Measurements from ENCODE around the gene CHKB.
"Not testable (repeated sequence)": the region's sequence is repeated elsewhere in the genome, so short reads cannot be mapped to it uniquely, and the experiment has no call there.

The CHKB gene

DNA sequence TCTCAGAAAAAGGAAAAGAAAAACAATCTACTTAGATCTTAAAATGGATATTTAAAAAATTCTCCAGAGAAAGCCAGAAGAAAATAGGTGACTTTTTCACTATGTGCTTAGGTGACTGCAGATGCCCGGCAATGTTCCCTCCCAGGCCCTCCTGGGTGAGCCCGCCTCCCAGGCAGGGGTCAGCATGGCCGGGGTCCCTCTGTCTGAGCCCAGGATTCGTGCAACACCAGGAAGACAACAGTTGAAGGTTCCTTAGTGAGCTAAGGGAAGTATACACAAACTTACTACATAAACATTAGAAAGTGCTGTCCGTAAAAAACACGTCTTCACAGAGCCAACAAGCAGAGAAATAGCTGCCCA is 29.5 kb upstream of the CHKB start:
- no peak for DNase-seq

DNA sequence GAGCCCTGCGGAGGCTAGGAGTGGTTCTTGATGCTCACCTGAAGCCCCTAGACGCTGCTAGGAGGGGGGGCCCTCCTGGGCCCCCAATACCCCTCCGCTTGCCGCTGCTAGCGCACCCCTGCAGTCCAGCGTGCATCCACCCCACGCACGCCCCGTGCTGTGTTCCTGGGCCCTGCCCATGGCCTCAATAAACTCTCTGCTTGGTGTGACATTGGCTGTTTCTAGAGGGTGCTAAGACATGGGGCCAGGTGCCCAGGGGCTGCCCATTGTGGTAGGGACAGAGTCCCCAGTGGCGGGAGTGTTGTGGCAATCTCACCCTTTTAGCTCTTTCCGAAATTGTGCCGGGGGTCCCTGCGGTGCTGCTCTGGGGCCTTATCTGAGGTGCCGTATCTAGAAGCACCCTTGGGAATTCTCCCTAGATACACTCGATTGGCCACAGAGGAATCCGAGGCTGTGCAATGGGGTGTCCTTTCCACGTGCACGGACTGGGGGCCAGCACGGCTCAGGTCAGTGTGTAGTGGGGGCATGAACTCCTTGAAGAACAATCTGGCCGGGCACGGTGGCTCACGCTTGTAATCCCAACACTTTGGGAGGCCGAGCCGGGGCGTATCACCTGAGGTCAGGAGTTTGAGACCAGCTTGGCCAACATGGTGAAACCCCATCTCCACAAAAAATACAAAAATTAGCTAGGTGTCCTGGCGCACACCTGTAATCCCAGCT is 28.9 kb upstream of the CHKB start:
- DNase-seq, result no peak

DNA sequence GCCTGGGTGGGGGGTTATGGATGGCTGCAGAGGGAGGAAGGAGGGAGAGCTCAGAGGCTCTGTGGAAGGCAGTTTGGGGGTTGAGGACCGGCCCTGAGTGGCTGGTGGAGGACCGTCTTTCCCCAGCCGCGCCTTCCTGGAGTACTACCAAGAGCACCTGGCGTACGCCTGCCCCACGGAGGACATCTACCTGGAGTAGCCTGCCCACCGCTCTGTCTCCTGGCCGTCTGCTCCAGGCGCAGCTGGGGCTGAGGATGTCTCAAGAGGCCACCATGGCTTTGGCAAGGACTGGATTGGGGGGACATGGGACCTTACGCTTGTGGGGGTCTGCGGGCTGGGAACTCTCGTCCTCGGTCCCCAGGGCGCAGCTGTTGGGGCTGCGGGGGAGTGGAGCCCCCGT is 27.9 kb upstream of the CHKB start:
- no peak for DNase-seq

DNA sequence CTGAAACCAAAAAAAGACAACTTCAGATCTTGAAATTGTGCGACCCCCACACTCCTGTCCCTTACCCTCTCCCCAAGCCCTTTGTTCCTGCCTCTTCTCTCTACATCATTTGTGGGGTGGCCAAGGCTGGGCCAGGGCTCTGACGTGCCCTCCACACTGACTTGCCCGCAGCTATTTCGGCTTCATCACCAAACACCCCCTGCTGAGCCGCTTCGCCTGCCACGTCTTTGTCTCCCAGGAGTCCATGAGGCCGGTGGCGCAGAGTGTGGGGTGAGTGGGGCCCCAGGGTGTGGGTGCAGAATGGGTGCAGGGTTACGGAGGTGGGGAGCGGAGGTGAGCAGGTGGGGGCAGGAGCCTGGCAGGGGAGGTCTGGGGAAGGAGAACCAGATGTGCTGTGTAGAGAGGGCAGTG is 27.4 kb upstream of the CHKB start:
- no peak for DNase-seq

DNA sequence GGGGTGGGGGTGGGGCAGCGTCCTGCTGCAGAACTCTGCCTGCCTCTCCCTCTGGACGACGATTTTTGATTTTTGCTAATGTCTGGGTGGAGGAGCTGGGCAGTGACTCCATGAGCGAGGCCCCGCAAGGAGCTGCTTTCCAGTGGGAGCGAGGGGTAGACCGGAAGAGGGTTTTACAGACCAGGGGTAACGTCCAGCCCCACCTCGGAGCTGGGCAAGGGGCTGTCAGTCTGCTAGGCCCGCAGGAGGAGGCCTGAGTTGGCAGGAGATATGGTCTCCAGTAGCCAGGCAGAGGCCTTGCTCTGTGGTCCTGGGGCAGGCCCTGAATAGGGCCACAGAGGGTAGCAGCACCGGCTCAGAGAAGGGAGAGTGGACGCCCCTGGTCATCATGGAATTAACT is 26.9 kb upstream of the CHKB start:
- DNase-seq, result no peak

DNA sequence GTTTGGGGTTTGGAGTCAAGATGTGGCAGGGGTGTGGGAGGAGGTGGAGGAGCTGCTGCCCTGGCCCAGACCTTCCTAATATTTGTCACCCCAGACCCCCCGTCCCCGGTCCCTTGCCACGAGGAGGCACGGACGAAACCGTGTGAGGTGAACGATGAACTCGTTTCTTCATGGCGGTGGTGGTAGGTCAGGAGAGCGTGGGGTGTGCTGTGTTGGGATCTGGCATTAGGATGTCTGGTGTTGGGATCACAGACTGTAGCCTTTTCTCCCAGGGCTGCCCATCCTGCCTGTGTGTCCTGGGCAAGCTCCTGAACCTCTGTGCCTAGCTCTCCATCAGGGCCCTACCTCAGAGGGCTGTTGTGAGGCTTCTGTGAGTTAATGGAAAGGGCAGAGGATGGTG is 26.3 kb upstream of the CHKB start:
- DNase-seq, result no peak

DNA sequence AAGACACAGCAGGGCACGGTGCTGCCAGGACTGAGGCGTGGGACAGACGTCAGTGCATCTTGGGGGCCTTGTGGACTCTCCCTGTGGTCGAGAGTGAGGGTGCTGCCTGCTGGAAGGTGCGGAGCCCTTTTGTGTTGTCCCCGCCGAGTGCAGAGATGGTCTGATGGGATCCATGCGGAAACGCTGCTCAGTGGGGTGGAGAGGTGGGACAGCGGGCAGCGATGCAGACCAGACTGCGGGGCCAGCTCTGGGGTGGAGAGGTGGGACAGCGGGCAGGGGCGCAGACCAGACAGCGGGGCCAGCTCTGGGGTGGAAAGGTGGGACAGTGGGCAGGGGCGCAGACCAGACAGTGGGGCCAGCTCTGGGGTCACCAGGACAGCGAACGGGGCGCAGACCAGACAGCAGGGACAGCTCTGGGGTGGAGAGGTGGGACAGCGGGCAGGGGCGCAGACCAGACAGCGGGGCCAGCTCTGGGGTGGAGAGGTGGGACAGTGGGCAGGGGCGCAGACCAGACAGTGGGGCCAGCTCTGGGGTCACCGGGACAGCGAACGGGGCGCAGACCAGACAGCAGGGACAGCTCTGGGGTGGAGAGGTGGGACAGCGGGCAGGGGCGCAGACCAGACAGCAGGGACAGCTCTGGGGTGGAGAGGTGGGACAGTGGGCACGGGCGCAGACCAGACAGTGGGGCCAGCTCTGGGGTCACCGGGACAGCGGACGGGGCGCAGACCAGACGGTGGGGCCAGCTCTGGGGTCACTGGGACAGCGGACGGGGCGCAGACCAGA is 25.6 kb upstream of the CHKB start:
- DNase-seq, result not testable (repeated sequence)

DNA sequence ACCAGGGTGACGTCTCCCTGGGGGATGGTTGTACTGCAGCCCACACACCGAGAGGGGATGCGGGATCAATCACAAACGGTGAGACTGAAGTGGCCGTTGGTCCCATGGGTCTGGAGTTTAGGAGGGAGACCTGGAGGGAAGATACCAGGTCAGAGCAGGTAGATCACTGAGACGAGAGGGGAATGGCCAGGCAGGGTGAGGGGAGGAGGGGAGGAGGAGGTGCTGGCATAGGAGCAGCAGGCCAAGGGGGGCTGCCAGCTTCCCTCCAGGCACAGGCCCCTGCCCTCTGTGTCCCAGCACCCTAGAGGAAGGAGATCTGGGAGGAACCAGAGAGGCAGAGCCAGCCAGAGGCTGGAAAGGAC is 25.0 kb upstream of the CHKB start:
- no peak for DNase-seq

DNA sequence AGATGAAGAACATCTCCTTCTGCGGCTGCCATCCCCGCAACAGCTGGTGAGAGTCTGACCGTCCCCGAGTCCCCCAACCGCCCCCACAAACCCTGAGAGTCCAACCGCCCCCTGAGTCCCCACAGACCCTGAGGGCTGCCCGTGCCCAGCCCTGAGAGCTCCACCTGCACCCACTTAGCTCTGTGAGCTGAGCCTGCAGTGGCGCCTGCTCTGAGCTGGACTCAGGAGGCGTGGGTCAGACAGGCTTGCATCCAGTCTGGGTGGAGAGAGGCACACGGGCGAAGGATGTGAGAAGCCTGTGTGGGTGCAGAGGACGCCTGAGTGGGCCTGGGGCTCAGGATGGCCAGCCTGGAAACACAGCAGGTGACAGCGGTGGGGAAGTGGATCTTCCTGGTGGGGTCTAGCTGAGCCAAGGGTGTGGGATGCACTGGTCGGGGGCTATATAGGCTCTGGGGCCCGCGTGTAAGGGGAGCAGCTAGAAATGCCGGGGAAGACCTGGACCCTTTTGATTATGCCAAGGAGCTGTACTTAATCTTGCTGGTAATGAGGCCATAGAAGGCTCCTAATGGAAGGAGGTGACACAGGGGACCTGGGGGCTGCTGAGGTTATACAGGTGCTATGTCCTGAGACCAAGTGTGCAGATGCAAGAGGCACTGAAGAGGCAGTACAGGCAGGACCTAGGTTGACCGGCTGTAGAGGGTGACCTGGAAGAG is 24.5 kb upstream of the CHKB start:
- DNase-seq, result no peak

DNA sequence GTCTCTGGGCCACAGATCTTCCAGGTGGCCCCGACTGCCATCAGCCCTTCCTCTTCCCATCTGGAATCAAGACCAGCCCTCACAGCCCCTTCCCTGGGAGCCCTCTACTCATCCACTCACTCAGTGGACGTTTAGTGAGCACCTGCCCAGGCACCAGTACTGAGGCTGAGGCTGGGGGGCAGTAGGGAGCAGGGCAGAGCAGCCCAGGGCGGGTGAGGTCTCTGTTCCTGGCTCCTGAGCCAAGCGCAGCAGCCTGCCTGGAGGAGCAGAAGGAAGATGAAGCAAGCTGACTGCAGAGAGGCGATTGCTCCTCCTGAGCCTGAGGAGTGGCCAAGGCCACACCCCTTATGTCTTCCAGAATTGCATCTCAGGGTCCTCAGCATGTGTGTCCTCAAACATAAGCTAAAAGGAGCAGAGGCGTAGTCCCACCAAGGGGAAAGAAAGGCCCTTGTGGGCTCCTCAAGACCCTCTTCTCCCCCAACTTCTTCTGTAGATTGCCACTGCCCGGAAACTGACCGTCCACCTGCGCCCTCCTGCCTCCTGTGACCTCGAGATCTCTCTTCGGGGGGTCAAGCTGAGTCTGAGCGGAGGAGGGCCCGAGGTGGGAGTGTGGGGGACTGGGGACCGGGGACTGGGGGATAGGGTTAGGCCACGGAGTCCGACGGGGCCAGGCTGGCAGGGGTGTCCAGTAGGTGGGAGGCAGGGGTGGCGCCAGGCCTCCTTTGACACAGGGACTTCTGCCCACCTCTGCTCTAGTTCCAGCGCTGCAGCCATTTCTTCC is 23.7 kb upstream of the CHKB start:
- no peak for DNase-seq

DNA sequence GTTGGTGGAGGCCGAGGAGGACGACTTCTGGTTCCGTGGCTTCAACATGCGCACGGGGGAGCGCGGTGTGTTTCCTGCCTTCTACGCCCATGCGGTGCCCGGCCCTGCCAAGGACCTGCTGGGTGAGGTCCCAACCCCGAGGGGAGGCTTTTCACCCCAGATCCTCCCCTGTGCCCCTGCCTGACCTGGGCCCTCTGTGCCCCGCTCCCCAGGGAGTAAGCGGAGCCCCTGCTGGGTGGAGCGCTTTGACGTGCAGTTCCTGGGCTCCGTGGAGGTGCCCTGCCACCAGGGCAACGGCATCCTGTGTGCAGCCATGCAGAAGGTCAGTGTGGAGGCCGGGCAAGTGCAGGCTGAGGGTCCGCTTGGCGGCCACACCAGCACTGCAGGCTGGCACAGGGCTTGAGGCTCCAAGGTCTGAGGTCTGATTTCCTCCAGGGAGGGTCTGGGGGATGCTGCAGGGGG is 23.0 kb upstream of the CHKB start:
- no peak for DNase-seq

DNA sequence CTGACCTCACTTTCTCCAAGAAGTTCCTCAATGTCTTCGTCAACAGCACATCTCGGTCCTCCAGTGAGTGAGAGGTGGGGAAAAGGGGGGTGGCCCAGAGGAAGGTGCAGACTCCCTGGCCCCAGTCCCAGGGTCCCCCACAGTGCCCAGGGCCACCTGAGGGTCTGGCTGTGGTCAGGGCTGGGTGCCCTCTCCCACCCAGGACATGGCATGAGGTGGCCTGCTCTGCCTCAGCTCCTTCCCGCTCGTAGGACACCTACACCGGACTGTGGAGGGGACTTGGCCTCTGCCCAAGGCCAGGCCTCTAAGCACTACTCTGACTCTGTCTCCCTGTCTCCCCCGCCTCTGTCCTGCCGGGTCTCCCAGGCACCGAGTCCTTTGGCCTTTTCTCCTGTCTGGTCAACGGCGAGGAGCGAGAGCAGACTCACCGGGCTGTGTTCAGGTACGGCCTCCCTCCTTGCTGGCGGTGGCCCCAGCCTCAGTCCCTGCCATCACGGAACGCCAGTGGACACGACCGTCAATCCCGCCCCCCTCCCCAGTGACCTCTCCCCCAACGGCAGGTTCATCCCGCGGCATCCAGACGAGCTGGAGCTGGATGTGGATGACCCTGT is 22.5 kb upstream of the CHKB start:
- DNase-seq, result no peak

DNA sequence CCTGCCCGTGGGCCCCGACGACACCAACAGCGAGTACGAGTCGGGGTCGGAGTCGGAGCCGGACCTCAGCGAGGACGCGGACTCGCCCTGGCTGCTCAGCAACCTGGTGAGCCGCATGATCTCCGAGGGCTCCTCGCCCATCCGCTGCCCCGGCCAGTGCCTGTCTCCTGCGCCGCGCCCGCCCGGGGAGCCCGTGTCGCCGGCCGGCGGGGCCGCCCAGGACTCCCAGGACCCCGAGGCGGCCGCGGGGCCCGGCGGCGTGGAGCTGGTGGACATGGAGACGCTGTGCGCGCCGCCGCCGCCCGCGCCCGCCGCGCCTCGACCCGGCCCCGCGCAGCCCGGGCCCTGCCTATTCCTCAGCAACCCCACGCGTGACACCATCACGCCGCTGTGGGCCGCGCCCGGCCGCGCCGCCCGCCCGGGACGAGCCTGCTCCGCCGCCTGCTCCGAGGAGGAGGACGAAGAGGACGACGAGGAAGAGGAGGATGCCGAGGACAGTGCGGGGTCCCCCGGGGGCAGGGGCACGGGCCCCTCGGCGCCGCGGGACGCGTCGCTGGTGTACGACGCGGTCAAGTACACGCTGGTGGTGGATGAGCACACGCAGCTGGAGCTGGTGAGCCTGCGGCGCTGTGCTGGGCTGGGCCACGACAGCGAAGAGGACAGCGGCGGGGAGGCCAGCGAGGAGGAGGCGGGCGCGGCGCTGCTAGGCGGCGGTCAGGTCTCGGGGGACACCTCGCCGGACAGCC is 21.8 kb upstream of the CHKB start:
- DNase-seq, result no peak

DNA sequence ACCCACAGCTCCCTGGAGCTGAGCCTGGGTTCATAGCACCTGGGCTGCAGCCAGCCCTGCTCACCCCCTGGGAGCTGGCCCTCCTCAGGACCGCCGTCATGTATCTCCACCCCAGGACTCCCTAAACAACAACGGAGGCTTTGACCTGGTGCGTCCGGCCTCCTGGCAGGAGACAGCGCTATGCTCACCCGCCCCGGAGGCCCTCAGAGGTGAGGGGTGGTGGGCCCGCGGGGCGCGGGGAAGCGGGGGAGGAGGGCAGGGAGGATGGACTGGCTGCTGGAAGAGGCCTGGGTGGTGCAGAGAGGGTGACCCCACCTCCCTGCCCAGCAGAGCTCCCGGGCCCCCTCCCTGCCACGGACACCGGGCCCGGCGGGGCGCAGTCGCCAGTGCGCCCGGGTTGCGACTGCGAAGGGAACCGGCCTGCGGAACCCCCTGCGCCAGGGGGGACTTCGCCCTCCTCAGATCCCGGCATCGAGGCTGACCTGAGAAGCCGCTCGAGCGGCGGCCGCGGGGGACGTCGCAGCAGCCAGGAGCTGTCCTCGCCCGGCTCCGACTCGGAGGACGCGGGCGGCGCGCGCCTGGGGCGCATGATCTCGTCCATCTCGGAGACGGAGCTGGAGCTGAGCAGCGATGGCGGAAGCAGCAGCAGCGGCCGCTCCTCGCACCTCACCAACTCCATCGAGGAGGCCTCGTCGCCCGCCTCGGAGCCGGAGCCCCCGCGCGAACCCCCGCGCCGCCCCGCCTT is 21.0 kb upstream of the CHKB start:
- DNase-seq, result no peak

DNA sequence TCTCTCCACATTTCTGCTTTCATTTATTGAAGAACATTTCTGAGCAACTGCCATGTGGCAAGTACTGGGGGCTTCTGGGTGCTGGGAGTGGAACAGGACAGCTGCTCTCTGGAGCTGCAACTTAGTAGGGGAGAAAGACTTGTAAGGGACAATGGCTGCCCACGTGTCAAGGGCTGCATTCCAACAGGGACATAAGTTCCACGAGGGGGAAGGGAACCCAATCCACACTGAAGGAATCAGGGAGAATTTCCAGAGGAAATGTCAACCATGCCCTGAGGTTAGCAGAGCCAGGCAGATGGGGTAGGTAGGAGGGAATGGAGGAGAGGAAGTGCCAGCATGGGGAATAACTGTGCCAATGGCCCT is 19.7 kb upstream of the CHKB start:
- DNase-seq, result no peak

DNA sequence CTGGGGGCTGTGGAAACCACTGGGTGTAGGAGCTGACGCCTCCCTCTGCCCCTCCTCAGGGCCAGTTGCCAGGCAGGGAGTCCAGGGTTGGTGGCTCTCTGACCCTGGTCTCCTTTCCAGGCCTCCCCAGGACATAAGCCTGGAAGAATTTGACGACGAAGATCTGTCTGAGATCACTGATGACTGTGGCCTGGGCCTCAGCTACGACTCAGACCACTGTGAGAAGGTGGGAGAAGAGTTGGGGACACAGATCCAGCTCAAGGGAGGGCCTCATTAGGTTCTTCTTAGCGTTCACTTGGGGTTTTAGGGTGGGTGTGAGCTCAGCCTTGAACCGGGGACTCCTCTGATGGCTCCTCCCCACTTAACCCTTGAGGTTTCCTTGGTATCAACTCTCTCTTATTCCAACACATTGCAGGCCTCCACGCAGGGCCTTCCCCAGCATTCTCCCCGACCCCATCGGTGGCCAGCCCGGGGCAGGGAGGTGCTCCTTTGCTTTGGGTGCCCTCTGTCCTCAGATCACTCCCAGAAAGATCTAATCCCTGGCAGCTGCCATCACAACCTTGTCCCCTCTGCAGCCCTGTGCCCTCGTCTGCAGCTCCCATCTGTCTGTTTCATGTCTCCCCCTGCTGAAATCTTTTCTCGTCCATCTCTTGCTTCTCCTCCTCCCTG is 19.2 kb upstream of the CHKB start:
- no peak for DNase-seq

DNA sequence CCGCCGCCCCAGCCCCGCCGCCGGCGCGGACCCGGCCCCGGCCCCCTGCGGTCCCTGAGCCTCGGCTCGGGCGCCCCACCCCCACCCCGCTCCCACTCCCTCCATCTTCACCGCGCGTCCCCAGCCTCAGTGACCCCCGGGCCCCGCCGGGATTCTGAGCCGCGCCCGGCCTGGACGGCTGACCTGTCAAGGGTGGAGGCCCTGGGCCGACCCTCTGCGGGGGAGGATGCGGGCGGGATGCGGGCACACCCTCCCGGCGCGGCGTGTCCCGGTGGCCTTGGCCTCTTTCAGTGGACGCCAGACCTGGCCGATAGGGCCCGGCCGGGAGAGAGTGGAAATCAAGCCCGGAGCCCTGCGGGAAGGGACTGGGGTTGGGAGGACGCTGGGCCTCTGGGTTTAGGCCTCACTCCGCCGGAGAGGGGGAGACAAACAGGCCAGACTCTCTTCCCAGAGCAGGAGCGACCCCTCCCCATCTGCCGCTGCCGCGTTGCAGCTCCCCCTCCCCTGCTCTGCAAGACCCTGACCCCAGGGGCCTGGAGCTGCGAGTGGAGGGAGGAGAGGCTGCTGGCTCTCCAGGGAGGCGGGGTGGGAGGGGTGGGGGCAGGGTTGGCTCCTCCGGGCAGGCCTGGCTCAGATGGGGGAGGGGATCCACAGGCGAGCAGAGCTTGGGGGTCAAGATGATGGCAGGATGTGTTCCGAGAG is 18.5 kb upstream of the CHKB start:
- no peak for DNase-seq

DNA sequence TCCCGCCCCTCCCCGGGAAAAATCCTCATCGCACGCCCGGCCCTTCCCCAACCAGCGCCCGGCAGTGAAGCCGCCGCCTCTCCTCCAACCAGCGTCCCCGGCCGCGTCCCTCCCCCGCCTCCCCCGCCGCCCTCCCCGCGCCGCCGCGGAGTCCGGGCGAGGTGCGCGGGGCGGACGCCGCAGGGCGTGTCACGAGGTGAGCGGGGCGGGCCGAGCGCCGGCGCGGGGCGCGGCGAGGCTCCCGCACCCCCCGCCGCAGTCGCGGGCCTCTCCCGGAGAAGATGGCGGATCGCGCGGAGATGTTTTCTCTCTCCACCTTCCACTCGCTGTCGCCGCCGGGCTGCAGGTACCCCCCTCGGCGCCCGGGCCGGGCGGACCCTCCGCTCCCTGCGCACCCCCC is 17.9 kb upstream of the CHKB start, which contains the start of gene MAPK8IP2:
Gene MAPK8IP2, plus strand, starts transcription at position 256 of the 400 bp plus-strand sequence. Its CDS starts 26 bp downstream, at position 282.
- DNase-seq, result no peak

DNA sequence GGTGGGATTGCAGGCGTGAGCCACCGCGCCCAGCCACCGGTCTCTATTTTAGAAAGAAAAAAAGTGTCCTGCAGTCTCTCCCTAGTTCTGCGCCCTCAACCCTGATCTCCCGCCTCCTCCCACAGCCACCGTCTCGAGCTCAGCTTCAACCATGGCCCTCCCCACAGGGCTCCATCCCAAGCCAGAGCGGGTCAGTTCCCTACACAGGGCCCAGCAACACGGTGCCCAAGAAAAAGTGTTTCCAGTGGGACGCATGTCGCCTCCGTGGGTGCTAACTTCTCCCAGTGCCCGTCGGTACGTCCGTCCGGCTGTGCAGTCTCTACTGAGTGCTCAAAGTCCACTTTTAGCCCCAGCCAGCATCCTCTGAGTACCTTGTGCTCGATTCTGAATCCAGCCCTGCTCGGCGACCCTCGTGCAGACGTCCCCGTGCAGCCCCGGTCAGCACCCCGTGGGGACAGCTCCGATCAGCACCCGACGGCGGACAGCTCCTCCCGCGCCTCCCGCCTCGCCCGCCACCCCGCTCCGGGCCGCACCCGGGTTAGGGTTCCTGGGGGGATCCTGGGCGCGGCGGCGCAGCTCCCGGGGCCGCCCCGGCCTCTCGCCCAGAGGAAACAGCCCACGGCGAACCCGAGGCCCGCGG is 17.3 kb upstream of the CHKB start:
- DNase-seq, result peak; percentile 35
